C4-2B (cell line): Measurements from ENCODE around the gene SLC37A2.
"Not testable (repeated sequence)": the region's sequence is repeated elsewhere in the genome, so short reads cannot be mapped to it uniquely, and the experiment has no call there.

Source experiments
- CTCF ChIP-seq: fragments of 450-650 bp; conservative IDR thresholded peaks from 2 replicates; pipeline ENCODE4 v1.5.1; 2017; ENCODE audit warnings: mild to moderate bottlenecking
- ZFX ChIP-seq: fragments of 450-650 bp; IDR thresholded peaks from 2 replicates; pipeline ENCODE4 v1.6.1; 2017

- TF ChIP-seq CTCF, ZFX: not testable (repeated sequence)
These were observed 26.4 kb downstream of the SLC37A2 start for GRCh38 chr11:125089481-125089880.
